ENCODE results near the gene PKN1.

Gene PKN1

GRCh38 chr19:14404312-14404711 is 28.8 kb upstream of the PKN1 start:
- Histone ChIP-seq H3K27ac (ENCODE audit: low read length) (no peak overlapping the region), H3K36me3 (ENCODE audit: insufficient read depth, low read length) (peaks cover 29% of the 10 kb centered on the region), H2AFZ (ENCODE audit: low read depth, low read length) (no peak overlapping the region), H3K9ac (ENCODE audit: low read depth, low read length) (no peak overlapping the region), H3K4me1 (ENCODE audit: insufficient read depth, low read length) (no peaks in the 10 kb centered on the region), H3K9me3 (ENCODE audit: insufficient read depth, low read length, severe bottlenecking) (no peaks in the 10 kb centered on the region), H3K27me3 (ENCODE audit: insufficient read depth, low read length, poor library complexity) (no peaks in the 10 kb centered on the region), H4K20me1 (ENCODE audit: insufficient read depth, low read length) (peaks cover 32% of the 10 kb centered on the region), H3K4me2 (ENCODE audit: insufficient read depth, low read length) (no peak overlapping the region), H3K4me3 (ENCODE audit: low read depth in 1 of 2, low read length in 2 of 2) (no peak overlapping the region), H3K79me2 (ENCODE audit: insufficient read depth, low read length) (no peaks in the 10 kb centered on the region)
- DNase-seq: no peak
- ATAC-seq (ENCODE audit: insufficient read depth, low read depth): no peak
- TF ChIP-seq EZH2 (IDR thresholded peaks at IDR 0.05; ENCODE audit: borderline replicate concordance, low read depth, low read length, severe bottlenecking): no peak
- TF ChIP-seq, protein P1, sequence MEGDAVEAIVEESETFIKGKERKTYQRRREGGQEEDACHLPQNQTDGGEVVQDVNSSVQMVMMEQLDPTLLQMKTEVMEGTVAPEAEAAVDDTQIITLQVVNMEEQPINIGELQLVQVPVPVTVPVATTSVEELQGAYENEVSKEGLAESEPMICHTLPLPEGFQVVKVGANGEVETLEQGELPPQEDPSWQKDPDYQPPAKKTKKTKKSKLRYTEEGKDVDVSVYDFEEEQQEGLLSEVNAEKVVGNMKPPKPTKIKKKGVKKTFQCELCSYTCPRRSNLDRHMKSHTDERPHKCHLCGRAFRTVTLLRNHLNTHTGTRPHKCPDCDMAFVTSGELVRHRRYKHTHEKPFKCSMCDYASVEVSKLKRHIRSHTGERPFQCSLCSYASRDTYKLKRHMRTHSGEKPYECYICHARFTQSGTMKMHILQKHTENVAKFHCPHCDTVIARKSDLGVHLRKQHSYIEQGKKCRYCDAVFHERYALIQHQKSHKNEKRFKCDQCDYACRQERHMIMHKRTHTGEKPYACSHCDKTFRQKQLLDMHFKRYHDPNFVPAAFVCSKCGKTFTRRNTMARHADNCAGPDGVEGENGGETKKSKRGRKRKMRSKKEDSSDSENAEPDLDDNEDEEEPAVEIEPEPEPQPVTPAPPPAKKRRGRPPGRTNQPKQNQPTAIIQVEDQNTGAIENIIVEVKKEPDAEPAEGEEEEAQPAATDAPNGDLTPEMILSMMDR (IDR thresholded peaks at IDR 0.05; ENCODE audit: borderline replicate concordance, extremely low read depth, low read length, poor library complexity, severe bottlenecking): no peak

DNA sequence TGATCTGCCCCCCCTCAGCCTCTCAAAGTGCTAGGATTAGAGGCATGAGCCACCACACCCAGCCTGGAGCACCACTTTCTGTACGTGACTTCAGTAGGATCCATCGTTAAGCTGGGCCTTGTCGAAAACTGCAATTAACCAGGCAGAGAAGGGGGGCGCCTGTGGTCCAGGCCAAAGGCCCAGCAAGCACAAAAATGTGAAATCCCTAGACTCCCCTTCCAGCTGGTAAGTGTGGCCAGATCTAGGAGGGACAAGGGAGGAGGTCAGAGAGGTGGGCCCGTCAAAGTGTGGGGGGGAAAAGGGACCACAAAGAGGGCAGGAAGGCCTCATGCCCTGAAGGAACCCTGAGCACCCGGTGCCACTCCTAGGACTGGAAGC is 27.7 kb upstream of the PKN1 start:
- Histone ChIP-seq H3K4me3 (ENCODE audit: low read depth in 1 of 2, low read length in 2 of 2) (no peak overlapping the region), H3K4me2 (ENCODE audit: insufficient read depth, low read length) (no peak overlapping the region), H3K36me3 (ENCODE audit: insufficient read depth, low read length) (peaks cover 40% of the 10 kb centered on the region), H4K20me1 (ENCODE audit: insufficient read depth, low read length) (peaks cover 43% of the 10 kb centered on the region), H3K9ac (ENCODE audit: low read depth, low read length) (no peak overlapping the region), H3K4me1 (ENCODE audit: insufficient read depth, low read length) (no peaks in the 10 kb centered on the region), H2AFZ (ENCODE audit: low read depth, low read length) (no peak overlapping the region), H3K9me3 (ENCODE audit: insufficient read depth, low read length, severe bottlenecking) (no peaks in the 10 kb centered on the region), H3K79me2 (ENCODE audit: insufficient read depth, low read length) (peaks cover 7% of the 10 kb centered on the region; the same call in 1 of the 2 replicates), H3K27ac (ENCODE audit: low read length) (no peak overlapping the region), H3K27me3 (ENCODE audit: insufficient read depth, low read length, poor library complexity) (no peaks in the 10 kb centered on the region)
- TF ChIP-seq, protein P1 (IDR thresholded peaks at IDR 0.05; ENCODE audit: borderline replicate concordance, extremely low read depth, low read length, poor library complexity, severe bottlenecking): peak; percentile 14
- TF ChIP-seq EZH2 (IDR thresholded peaks at IDR 0.05; ENCODE audit: borderline replicate concordance, low read depth, low read length, severe bottlenecking): no peak
- ATAC-seq (ENCODE audit: insufficient read depth, low read depth): no peak
- no peak for DNase-seq

GRCh38 chr19:14405758-14406644 is 27.1 kb upstream of the PKN1 start:
- no peak overlapping the region for H3K9ac ChIP-seq (ENCODE audit: low read depth, low read length)
- no peak for TF ChIP-seq EZH2 (IDR thresholded peaks at IDR 0.05; ENCODE audit: borderline replicate concordance, low read depth, low read length, severe bottlenecking)
- TF ChIP-seq, protein P1 (IDR thresholded peaks at IDR 0.05; ENCODE audit: borderline replicate concordance, extremely low read depth, low read length, poor library complexity, severe bottlenecking): peak; percentile 87
- H4K20me1 ChIP-seq (ENCODE audit: insufficient read depth, low read length): peaks cover 49% of the 10 kb centered on the region
- H3K4me1 ChIP-seq (ENCODE audit: insufficient read depth, low read length): no peaks in the 10 kb centered on the region
- H3K36me3 ChIP-seq (ENCODE audit: insufficient read depth, low read length): peaks cover 46% of the 10 kb centered on the region
- no peak overlapping the region; the same call in 1 of the 2 replicates for H3K27ac ChIP-seq (ENCODE audit: low read length)
- H3K79me2 ChIP-seq (ENCODE audit: insufficient read depth, low read length): peaks cover 14% of the 10 kb centered on the region
- H3K27me3 ChIP-seq (ENCODE audit: insufficient read depth, low read length, poor library complexity): no peaks in the 10 kb centered on the region
- ATAC-seq (ENCODE audit: insufficient read depth, low read depth) (peak; percentile 74), DNase-seq (peak; percentile 85)
- H3K9me3 ChIP-seq (ENCODE audit: insufficient read depth, low read length, severe bottlenecking): no peaks in the 10 kb centered on the region
- H3K4me2 ChIP-seq (ENCODE audit: insufficient read depth, low read length): no peak overlapping the region
- no peak overlapping the region for H2AFZ ChIP-seq (ENCODE audit: low read depth, low read length)
- H3K4me3 ChIP-seq (ENCODE audit: low read depth in 1 of 2, low read length in 2 of 2): no peak overlapping the region
